Stimulated activated CD4-positive, alpha-beta T cell treated with anti-CD3 and anti-CD28 coated beads, Interleukin-12 subunit alpha, Interleukin-12 subunit beta, amount 100 ng/mL, for 48 hours (primary cell): ENCODE measurements around the gene COL1A1.

Source experiments
- DNase-seq, 3 donors: peaks; one replicate each; pipeline ENCODE4 v3.0.0-alpha.2; 2020; ENCODE audit warnings: low read depth in 2 of 3, low spot score in 1 of 3

The COL1A1 gene

DNA sequence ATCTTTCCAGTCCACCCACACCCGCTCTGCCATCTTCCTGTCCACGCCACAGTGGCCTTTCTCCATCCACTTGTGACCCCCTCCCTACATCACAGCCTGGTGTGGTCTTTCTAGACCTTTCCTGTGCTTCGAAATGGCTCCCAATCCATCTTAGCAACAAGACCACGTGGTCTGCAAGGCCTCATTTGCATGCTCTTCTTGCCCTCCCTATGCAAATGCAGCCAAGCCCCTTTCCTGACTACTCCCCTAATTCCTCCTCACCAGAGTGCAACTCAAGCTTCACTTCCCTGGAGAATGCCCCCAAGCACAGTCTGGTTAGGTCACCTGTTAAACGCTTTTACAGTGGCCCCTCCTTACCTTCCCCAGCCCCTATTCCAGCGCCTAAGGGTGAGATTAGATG lies 57.1 kb downstream of the COL1A1 start:
- no peak for DNase-seq

DNA sequence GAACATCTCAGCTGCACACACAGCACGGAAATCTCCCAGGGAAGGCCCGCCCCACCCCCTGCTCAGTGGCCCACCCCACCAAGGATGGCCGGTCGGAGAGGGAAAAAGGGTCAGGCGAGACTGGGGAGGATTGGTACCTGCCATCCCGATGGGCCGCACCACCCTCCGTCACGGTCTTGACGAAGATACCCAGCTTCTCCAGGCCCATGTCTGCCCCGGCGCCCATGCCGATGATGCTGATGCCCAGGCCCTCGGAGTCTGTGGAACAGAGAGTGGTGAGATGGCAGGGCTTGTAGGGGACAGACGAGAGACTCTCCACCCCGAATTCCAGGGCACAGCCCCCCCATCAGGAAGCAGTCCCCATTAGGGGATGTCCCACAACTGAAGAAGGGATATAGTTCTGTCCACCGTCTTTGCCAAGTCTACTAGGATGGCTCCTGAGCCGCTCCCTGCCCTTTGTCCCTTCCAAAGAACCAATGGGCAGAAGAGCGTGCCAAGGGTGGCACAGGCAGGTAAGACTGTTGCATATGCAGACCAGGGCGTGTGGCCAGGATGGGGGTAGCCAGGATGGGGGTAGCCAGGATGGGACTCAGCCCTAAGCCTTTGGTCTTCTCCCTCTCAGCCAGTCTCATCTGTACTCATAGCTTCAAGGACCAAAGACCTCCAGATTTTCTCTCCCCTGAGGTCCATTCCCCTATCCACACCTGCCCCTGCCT lies 57.8 kb downstream of the COL1A1 start:
- DNase-seq: no peak

DNA sequence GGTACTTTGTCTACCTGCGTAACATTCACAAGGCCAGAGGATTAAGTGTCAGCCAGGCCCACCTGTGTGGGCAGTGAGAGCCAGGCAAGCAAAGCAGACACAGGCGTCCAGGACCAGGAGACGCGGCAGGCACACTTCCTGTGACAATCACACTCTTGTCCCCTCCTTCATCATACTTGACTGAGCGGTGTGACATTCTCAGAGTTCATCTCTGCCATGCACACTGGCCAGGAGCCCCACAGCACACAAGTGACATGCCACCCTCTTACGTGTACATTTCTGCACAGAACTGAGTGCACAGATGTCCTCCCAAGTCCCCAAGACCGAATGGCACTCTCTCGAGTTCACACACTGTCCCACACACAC lies 59.7 kb downstream of the COL1A1 start:
- no peak for DNase-seq

DNA sequence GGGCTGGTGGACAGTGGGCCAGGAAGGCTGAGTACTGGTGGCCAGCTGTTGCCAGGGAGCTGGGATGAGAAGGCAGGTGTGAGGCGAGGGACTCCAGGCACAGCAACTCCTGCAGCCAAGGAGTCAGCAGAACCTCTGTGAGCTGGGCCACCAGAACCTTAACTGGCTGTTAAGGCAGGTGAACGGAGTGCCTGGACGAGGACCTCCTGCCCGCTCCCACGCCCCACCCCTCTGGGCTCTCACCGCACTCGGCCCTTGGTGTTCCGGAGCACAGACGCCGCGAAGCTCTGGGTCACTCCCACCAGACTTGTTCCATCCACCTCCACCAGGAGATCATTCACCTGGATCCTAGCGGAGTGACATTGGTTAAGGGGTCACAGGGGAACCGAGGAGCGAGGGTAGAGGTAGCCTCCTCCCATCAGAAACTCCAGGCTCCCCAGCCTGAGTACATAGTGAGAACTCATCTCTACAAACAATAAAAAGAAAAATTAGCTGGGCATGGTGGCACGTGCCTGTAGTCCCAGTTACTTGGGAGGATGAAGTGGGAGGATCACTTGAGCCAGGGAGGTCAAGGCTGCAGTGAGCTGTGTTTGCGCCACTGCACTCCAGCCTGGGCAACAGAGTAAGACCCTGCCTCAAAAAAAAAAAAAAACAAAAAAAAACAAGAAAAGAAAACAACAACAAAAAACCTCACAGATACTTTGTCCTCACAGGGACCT lies 60.2 kb downstream of the COL1A1 start:
- no peak for DNase-seq

DNA sequence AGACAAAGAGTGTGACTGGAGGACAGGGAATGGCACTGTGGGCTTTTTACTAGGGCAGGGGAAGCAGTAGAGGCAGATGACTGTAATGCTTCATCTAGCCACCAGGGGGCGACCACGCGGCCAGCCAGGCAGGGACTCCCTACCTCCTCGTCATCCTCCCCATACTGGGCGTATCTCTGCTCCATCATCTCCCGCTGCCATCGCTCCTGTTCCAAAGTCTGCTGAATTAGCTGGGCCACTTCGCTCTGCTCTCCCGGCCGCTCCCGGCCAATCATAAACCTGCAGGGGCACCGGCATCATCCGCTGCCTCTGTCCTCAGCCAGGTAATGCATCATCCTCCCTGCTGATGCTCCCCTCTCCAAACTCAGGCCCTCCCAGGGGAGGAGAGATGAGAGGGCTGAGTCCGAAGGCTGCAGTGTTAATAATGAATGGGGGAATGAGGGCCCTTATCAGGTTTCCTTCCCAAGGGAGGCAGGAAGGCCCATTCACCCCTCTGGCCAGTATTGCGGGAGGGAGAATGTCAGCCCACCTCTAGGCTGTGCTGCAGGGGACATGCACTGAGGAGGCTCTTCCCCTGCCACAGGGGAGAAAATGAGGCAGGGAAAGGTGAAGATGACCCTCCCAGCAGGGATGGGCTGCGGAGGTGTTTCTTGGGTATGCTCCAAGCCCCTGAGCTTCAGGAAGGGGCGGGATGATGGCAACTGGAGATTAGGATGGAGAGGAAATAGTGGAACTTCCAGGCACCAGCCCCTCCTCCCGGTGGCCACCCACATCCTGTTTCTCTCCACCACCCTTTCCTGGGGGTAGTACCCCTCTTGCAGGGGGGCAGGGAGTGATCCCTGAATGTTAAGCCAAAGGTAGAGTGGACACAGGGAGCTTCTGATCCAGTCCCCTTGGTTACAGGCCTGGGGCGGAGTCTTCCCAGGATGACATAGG lies 61.2 kb downstream of the COL1A1 start:
- peak; percentile 72 to 79 (median 73) for DNase-seq

DNA sequence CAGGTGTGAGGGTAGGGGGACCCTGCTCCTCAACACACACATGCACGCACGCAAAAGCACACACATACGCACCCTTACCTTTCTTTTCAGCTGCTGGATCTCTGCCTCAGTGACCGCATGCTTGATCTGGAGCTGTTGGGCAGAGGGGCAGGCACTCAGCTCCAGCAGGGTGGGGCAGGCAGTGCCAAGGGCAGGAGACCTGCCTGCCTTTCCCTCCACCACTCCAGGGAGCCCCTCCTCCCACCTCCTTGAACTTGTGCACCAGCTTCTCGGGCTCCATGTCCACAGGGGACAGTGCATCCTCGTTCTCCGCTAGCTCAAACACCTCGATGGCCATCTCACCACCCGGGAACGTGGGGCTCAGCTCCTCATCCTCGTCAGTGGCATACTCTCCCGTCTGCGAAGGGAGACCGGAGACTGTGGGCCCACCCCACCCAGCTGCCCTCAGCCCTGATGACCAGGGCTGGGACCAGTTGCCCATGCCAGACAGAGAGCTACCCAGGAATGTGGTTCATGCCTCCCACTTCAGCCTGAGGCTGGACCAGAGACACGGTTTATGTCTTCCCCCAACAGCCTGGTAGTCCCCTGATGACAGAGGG lies 62.1 kb downstream of the COL1A1 start:
- no peak for DNase-seq

DNA sequence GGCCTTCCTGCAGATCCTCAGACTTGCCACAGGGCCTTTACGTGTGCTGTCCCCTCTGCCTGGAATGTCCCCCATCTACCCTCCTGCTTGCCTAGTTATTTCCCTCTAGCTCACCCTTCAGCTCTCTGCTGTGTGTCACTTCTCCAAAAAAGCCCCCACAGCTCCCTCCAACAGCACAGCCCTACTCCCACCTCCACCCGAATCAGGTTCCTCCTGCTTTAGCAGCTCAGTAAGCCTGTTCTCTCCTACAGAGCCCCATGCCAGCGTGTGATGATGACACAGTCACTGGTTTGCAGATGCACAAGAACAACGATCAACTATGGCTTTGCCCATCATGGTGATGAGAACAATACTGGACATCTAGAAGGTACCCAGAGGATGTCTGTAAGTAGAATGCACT lies 64.4 kb downstream of the COL1A1 start:
- DNase-seq: no peak

DNA sequence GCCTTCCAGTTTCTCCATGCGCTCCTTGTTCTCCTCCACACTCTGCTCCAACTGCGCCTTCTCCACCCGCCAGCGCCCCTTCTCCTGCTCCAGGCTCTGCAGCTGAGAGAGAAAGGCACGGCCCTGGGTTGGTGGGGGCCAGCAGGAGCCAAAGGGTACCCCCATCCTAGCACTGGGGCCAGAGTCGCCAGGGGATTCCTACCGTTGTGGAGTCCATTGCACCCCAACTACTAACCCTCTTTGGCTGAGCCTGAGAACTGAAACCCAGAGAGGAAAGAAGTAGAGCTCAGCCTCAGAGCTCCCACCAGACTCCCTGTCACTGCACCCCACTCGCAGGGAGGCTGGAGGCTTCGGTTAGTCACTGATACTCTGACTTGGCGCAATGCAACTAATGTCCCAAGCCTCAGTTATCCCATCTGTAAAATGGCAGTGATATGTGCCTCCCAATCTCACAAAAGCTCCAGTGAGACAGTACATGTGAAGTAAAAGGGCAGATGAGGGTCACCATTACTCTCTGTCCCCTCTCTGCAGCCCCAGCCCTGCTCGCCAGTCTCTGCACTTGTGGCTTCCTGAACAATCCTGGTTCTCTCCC lies 65.2 kb downstream of the COL1A1 start:
- no peak for DNase-seq

DNA sequence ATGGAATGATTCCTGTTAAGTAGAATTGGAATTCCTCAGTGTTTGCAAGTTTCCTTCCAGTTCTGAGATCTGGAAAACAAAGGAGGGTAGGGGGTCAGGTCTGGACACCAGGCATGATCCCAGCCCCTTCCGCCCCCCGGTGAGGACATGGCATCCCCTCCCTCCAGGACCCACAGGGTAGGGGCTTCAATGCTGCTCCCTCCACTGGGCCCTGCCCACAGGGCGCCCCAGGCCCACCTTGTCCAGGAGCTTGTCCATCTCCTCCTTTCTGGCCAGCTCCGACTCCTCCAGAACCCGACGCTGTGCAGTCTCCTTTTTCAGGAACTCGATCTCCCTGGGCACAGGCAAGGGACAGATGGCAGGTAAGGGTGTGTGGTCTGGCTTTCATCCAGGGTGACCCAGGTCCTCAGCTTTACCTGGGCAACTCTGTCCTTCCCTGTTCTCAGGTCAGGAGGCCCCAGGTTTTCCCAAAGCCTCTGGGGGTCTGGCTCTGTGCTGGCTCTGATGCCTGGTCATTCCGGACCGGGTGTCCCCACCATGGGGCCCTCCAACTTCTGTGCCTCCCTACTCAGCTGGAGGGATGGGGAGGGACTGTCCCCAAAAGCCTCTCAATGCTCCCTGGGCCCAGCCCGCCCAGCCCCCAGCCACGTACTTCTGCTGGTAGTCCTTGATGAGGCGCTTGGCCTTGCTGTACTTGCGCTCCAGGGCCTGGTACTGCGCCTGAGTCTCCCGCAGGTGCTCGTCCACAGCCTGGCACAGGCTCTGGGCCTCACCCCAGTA lies 65.9 kb downstream of the COL1A1 start:
- no peak for DNase-seq

DNA sequence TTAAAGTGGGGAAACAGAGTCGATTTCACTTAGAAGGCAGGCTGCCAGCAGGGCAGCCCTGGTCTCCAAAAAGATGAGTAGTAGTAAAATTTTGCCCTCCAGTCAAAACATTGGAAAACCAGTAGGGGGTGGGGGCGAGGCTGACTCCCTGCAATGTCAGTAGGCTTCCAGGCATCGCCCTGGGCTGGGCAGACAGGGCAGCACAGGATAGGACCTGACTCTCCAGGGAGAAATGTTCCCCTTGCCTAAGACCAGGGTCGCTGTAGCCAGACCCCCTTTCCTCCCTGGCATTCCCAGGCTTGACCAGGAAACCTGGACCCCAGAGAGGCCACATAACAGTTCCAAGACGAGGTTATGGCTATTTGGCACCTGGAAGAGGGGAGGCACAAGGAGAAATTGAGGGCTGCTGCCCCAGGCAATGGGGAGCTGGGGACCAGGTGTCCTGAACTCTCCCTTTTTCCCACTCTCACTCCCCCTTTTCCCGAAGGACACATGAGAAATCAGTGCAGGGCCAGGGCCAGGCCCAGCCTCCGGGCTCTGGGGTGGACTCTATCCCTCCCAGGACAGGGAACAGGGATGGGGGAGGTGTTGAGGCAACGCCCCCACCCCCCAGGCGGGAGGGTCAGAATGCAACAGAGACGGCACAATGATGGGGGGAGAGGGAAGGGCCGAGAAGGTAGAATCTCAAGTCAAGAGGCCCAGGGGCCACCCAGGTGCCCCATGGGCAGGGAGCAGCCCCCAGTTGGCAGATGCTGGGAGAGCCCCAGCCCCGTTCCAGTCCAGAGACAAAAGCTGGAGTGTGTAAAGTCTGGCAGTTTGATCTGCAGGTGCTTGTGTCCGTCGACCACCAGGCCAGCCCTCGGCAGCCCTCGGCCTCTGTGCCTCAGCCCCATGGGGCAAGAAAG lies 67.0 kb downstream of the COL1A1 start:
- no peak for DNase-seq

DNA sequence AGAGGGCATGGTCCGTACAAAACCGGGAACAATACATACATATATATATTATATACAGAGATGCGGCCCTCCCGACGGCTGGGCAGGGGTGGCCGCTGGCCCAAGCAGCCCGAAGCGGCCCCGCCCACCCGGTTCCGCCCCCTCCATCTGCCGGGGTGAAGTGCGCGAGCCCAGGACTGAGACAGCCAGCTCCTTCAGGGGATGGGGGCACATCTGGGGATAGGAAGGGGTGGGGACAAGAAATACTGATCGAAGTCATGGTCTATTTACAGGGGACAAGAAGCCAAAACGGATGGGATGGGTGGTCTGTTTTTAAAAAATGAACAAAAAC lies 67.7 kb downstream of the COL1A1 start:
- DNase-seq: no peak
